Neuronal stem cell (in vitro differentiated cells): ENCODE measurements around the gene SH3BP2.

Source experiments
- DNase-seq: peaks from one replicate; pipeline ENCODE4 v3.0.0-alpha.2; 2013; ENCODE audit warnings: low spot score
- H2AFZ ChIP-seq: one replicate; pipeline ENCODE4 v1.6.1; 2013; ENCODE audit warnings: mild to moderate bottlenecking, low read length, inconsistent platforms
- H2AK5ac ChIP-seq: 2 replicates; pipeline ENCODE4 v1.6.1; 2013; ENCODE audit warnings: low read depth, mild to moderate bottlenecking, inconsistent platforms, low read length, moderate library complexity, mixed read lengths
- H2BK120ac ChIP-seq: 2 replicates; pipeline ENCODE4 v1.6.1; 2013; ENCODE audit warnings: low read depth, mild to moderate bottlenecking, inconsistent platforms, low read length, moderate library complexity, mixed read lengths
- H2BK12ac ChIP-seq: one replicate; pipeline ENCODE4 v1.6.1; 2013; ENCODE audit warnings: low read length, inconsistent platforms
- H2BK15ac ChIP-seq: 2 replicates; pipeline ENCODE4 v1.6.1; 2013; ENCODE audit warnings: mild to moderate bottlenecking, low read length, inconsistent platforms, mixed read lengths
- H2BK5ac ChIP-seq: one replicate; pipeline ENCODE4 v1.6.1; 2013; ENCODE audit warnings: inconsistent platforms, mild to moderate bottlenecking, low read length, moderate library complexity
- H3K14ac ChIP-seq: one replicate; pipeline ENCODE4 v1.6.1; 2013; ENCODE audit warnings: low read length, inconsistent platforms
- H3K18ac ChIP-seq: 2 replicates; pipeline ENCODE4 v1.6.1; 2013; ENCODE audit warnings: low read length, inconsistent platforms
- H3K23ac ChIP-seq: 2 replicates; pipeline ENCODE4 v1.6.1; 2013; ENCODE audit warnings: low read depth, mild to moderate bottlenecking, mixed read lengths, low read length, inconsistent platforms; ENCODE audit not compliant: poor library complexity
- H3K27ac ChIP-seq: replicated peaks from 3 replicates; pipeline ENCODE4 v1.5.1; 2013; ENCODE audit warnings: low read length, inconsistent platforms
- H3K27me3 ChIP-seq, 3 experiments: 2 replicates each; pipeline ENCODE4 v1.6.1; 2013; ENCODE audit warnings: low read length in 3 of 3, mild to moderate bottlenecking in 2 of 3, inconsistent platforms in 1 of 3, low read depth in 1 of 3, mixed read lengths in 1 of 3, moderate library complexity in 1 of 3; ENCODE audit not compliant: control insufficient read depth in 3 of 3, insufficient read depth in 3 of 3
- H3K36me3 ChIP-seq, 2 donors: replicated peaks in 1 of 2; 2 replicates each; pipeline ENCODE4 v1.6.1; 2013; ENCODE audit warnings: low read length in 2 of 2; ENCODE audit not compliant: control insufficient read depth in 2 of 2, insufficient read depth in 2 of 2
- H3K4ac ChIP-seq: 2 replicates; pipeline ENCODE4 v1.6.1; 2013; ENCODE audit warnings: inconsistent platforms, mild to moderate bottlenecking, low read length, moderate library complexity
- H3K4me1 ChIP-seq, 2 donors: 1 replicate in 1 of 2; 2 replicates in 1 of 2; pipeline ENCODE4 v1.6.1; 2013; ENCODE audit warnings: low read length in 2 of 2, low read depth in 1 of 2; ENCODE audit not compliant: control insufficient read depth in 2 of 2, insufficient read depth in 1 of 2
- H3K4me2 ChIP-seq: one replicate; pipeline ENCODE4 v1.6.1; 2013; ENCODE audit warnings: mild to moderate bottlenecking, low read length, inconsistent platforms; ENCODE audit not compliant: insufficient read depth, poor library complexity, severe bottlenecking
- H3K4me3 ChIP-seq, 2 donors: 2 replicates each; pipeline ENCODE4 v1.5.1; 2013; ENCODE audit warnings: low read length in 2 of 2, mild to moderate bottlenecking in 2 of 2, inconsistent platforms in 1 of 2, moderate library complexity in 1 of 2
- H3K79me1 ChIP-seq: one replicate; pipeline ENCODE4 v1.6.1; 2013; ENCODE audit warnings: low read depth, mild to moderate bottlenecking, inconsistent platforms, low read length, moderate library complexity
- H3K9ac ChIP-seq: one replicate; pipeline ENCODE4 v1.6.1; 2013; ENCODE audit warnings: mild to moderate bottlenecking, low read depth, low read length, inconsistent platforms; ENCODE audit not compliant: poor library complexity
- H3K9me3 ChIP-seq, 2 donors: replicated peaks in 1 of 2; 2 replicates each; pipeline versions ENCODE3 to v1.6.1; 2013; ENCODE audit warnings: low read length in 2 of 2, mild to moderate bottlenecking in 2 of 2, inconsistent platforms in 1 of 2, low read depth in 1 of 2, mixed read lengths in 1 of 2, moderate library complexity in 1 of 2; ENCODE audit not compliant: control insufficient read depth in 2 of 2, insufficient read depth in 1 of 2
- H4K8ac ChIP-seq: one replicate; pipeline ENCODE4 v1.6.1; 2013; ENCODE audit warnings: low read depth, mild to moderate bottlenecking, inconsistent platforms, low read length, moderate library complexity
- H4K91ac ChIP-seq: one replicate; pipeline ENCODE4 v1.6.1; 2013; ENCODE audit warnings: low read length, low read depth, mild to moderate bottlenecking, inconsistent platforms; ENCODE audit not compliant: poor library complexity
- WGBS, 2 donors: extraction: QIAGEN DNeasy Blood & Tissue Kit; methylation state at CpG; one replicate each; pipeline ENCODE4 v1.1.7; 2013; ENCODE audit warnings: missing lambda C conversion rate in 2 of 2, mixed read lengths in 1 of 2; ENCODE audit not compliant: insufficient read length in 2 of 2, insufficient replicate concordance in 1 of 2; ENCODE audit errors: extremely low coverage in 2 of 2; 5-methylcytosine and 5-hydroxymethylcytosine counted together

SH3BP2 gene

GRCh38 chr4:2799971-2800690 lies 7.2 kb downstream of the SH3BP2 start:
- H3K14ac ChIP-seq, result peak overlapping the region; percentile 67
- peaks cover 0 to 2% of the 10 kb centered on the region in 2 donors for H3K9me3 ChIP-seq
- no peak for DNase-seq
- no peaks in the 10 kb centered on the region for H3K79me1 ChIP-seq
- peak overlapping the region; percentile 32 for H3K4ac ChIP-seq
- peak overlapping the region; percentile 89 for H2AFZ ChIP-seq
- H3K27ac ChIP-seq, result no peak overlapping the region
- peaks cover 16 to 33% of the 10 kb centered on the region in 2 donors for H3K4me1 ChIP-seq
- H2BK15ac ChIP-seq, result peak overlapping the region; percentile 11
- H2BK120ac ChIP-seq, result no peak overlapping the region
- H2BK5ac ChIP-seq, result peak overlapping the region; percentile 58
- no peaks in the 10 kb centered on the region for H3K36me3 ChIP-seq
- no CpG with 5 or more reads among the region's 23 CpGs for WGBS, 2 donors
- H3K9ac ChIP-seq, result peak overlapping the region; percentile 63
- H4K91ac ChIP-seq, result no peak overlapping the region
- H3K4me2 ChIP-seq, result no peak overlapping the region
- peak overlapping the region; percentile 84 for H3K18ac ChIP-seq
- H3K23ac ChIP-seq, result peak overlapping the region; percentile 89
- H2BK12ac ChIP-seq, result peak overlapping the region; percentile 19
- H4K8ac ChIP-seq, result no peak overlapping the region
- peak overlapping the region in 1 of 2 donors; percentile 53 for H3K4me3 ChIP-seq
- H3K27me3 ChIP-seq, result peaks cover 0 to under 1% (median 0%) of the 10 kb centered on the region in 3 experiments
- H2AK5ac ChIP-seq, result peak overlapping the region; percentile 98

- H2AFZ ChIP-seq, result peak overlapping the region; percentile 89
- H3K4me1 ChIP-seq, result peaks cover 16 to 31% of the 10 kb centered on the region in 2 donors
- H2BK120ac ChIP-seq, result no peak overlapping the region
- no peak overlapping the region for H2BK12ac ChIP-seq
- no peak overlapping the region for H4K8ac ChIP-seq
- peak overlapping the region; percentile 97 for H3K18ac ChIP-seq
- no peaks in the 10 kb centered on the region for H3K36me3 ChIP-seq
- H3K4ac ChIP-seq, result no peak overlapping the region
- peak overlapping the region; percentile 87 for H2BK5ac ChIP-seq
- peak; percentile 57 for DNase-seq
- peak overlapping the region; percentile 11 for H2BK15ac ChIP-seq
- H3K23ac ChIP-seq, result peak overlapping the region; percentile 60
- WGBS, 2 donors, result no CpG with 5 or more reads among the region's 29 CpGs
- H3K9ac ChIP-seq, result peak overlapping the region; percentile 86
- peak overlapping the region; percentile 19 for H4K91ac ChIP-seq
- peak overlapping the region; percentile 79 for H2AK5ac ChIP-seq
- H3K9me3 ChIP-seq, result peaks cover 0 to 2% of the 10 kb centered on the region in 2 donors
- no peak overlapping the region for H3K14ac ChIP-seq
- H3K27me3 ChIP-seq, result no peaks in the 10 kb centered on the region
- peak overlapping the region; percentile 57 for H3K27ac ChIP-seq
- peak overlapping the region; percentile 21 for H3K4me2 ChIP-seq
- no peaks in the 10 kb centered on the region for H3K79me1 ChIP-seq
- H3K4me3 ChIP-seq, result peak overlapping the region; percentile 26 to 46
Measured at GRCh38 chr4:2800691-2801596, 8.1 kb downstream of the SH3BP2 start.

- no peak overlapping the region for H3K27ac ChIP-seq
- H2AK5ac ChIP-seq, result peak overlapping the region; percentile 94
- no peaks in the 10 kb centered on the region for H3K79me1 ChIP-seq
- no peak for DNase-seq
- H3K36me3 ChIP-seq, result no peaks in the 10 kb centered on the region
- H3K4me3 ChIP-seq, result no peak overlapping the region
- no peak overlapping the region for H3K9ac ChIP-seq
- peak overlapping the region; percentile 40 for H3K14ac ChIP-seq
- no peak overlapping the region for H2BK15ac ChIP-seq
- H3K18ac ChIP-seq, result peak overlapping the region; percentile 35
- no peak overlapping the region for H3K4me2 ChIP-seq
- H3K23ac ChIP-seq, result peak overlapping the region; percentile 29
- H2AFZ ChIP-seq, result no peak overlapping the region
- peaks cover 18 to 40% of the 10 kb centered on the region in 2 donors for H3K4me1 ChIP-seq
- H4K8ac ChIP-seq, result no peak overlapping the region
- H3K27me3 ChIP-seq, result no peaks in the 10 kb centered on the region
- H4K91ac ChIP-seq, result no peak overlapping the region
- peaks cover 0 to 2% of the 10 kb centered on the region in 2 donors for H3K9me3 ChIP-seq
- H2BK120ac ChIP-seq, result no peak overlapping the region
- peak overlapping the region; percentile 15 for H2BK5ac ChIP-seq
- no peak overlapping the region for H3K4ac ChIP-seq
- WGBS, 2 donors, result no CpG with 5 or more reads among the region's 27 CpGs
- H2BK12ac ChIP-seq, result no peak overlapping the region
Measured at GRCh38 chr4:2802618-2803531, 10.0 kb downstream of the SH3BP2 start.
